Activated naive CD8-positive, alpha-beta T cell treated with anti-CD3 and anti-CD28 coated beads, Interleukin-2, amount 50 U/mL, for 24 hours (primary cell): ENCODE data around the gene GNE.
A peak's percentile ranks its signal among the peaks of the same experiment; 100 is the strongest.
"Not testable (repeated sequence)": the region's sequence is repeated elsewhere in the genome, so short reads cannot be mapped to it uniquely, and the experiment has no call there.

Experiments used
- ATAC-seq: fragments of 150-1000 bp; cut with Tn5 transposase; one replicate; pipeline ENCODE4 v1.10.0; 2021
- DNase-seq: peaks from one replicate; pipeline ENCODE4 v3.0.0; 2021
- H3K27ac Mint-ChIP-seq: one replicate; pipeline ENCODE4 v1.8.0; 2021; ENCODE audit warnings: mild to moderate bottlenecking, mixed read lengths
- H3K27me3 Mint-ChIP-seq: one replicate; pipeline ENCODE4 v1.8.0; 2021; ENCODE audit warnings: mixed read lengths
- H3K36me3 Mint-ChIP-seq: one replicate; pipeline ENCODE4 v1.8.0; 2021; ENCODE audit warnings: low read depth, mixed read lengths
- H3K4me1 Mint-ChIP-seq: one replicate; pipeline ENCODE4 v1.8.0; 2021; ENCODE audit warnings: mixed read lengths
- H3K4me3 Mint-ChIP-seq: one replicate; pipeline ENCODE4 v1.8.0; 2021; ENCODE audit warnings: mild to moderate bottlenecking, moderate library complexity, mixed read lengths
- H3K9me3 Mint-ChIP-seq: one replicate; pipeline ENCODE4 v1.8.0; 2021; ENCODE audit warnings: mixed read lengths

Gene GNE

GRCh38 chr9:36208521-36209253, 49.6 kb downstream of the GNE start:
- Mint-ChIP-seq H3K27me3 (no peaks in the 10 kb centered on the region), H3K9me3 (no peaks in the 10 kb centered on the region), H3K4me3 (no peak overlapping the region), H3K36me3 (peaks cover 71% of the 10 kb centered on the region), H3K4me1 (peaks cover 56% of the 10 kb centered on the region), H3K27ac (peak overlapping the region; percentile 82)
- DNase-seq, result no peak
- ATAC-seq, result no peak

DNA sequence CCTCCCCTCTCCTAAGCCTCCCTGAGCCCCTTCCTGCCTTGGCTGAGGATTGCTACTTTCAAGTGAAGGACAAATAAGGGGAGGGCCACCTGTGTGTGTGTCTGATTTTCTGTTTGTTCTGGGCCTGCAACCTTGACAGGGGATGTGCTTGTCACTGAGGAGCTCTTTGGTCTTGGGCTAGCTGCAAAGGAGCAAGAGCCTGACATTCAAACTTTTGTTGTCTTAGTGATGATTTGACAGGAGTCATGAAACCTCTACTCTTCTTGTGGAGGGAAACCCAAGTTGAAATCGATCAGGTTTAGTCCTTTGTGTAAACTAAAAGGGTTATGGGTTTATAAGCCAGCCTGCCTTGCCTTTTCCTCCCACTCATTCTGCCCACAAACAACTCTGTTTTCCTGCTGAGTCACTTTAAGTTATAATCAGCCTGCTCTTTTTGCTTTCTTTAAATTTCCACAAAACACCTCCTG, 50.7 kb downstream of the GNE start:
- Mint-ChIP-seq H3K36me3 (peaks cover 72% of the 10 kb centered on the region), H3K4me3 (peak overlapping the region; percentile 8), H3K27ac (peak overlapping the region; percentile 82), H3K27me3 (no peaks in the 10 kb centered on the region), H3K4me1 (peaks cover 50% of the 10 kb centered on the region), H3K9me3 (no peaks in the 10 kb centered on the region)
- DNase-seq (no peak), ATAC-seq (peak; percentile 55)

DNA sequence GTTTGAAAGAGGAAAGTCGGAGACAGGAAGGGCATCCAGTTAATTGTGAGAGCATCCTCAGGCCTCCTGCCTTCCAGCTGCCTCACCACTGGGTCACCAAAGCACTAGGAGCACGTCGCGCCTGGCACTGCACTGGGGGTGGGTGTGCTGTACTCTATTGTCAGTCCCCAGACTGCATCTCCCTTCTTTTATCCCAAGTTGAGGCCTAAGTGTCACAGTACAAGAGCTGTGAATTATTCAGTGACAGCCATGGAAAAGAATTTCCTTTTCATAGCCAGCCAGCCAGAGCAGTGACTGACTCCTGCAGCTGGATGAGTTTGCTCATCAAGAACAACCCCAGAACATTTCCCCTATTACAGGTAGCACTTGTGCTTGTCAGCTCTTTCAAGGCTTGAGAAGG, 51.2 kb downstream of the GNE start:
- peak overlapping the region; percentile 82 for H3K27ac Mint-ChIP-seq
- H3K27me3 Mint-ChIP-seq, result no peaks in the 10 kb centered on the region
- H3K4me3 Mint-ChIP-seq, result no peak overlapping the region
- H3K36me3 Mint-ChIP-seq, result peaks cover 76% of the 10 kb centered on the region
- ATAC-seq, result no peak
- H3K9me3 Mint-ChIP-seq, result no peaks in the 10 kb centered on the region
- H3K4me1 Mint-ChIP-seq, result peaks cover 50% of the 10 kb centered on the region
- no peak for DNase-seq

GRCh38 chr9:36204906-36205547, 53.2 kb downstream of the GNE start:
- no peaks in the 10 kb centered on the region for H3K9me3 Mint-ChIP-seq
- peaks cover 77% of the 10 kb centered on the region for H3K36me3 Mint-ChIP-seq
- ATAC-seq, result no peak
- H3K27me3 Mint-ChIP-seq, result no peaks in the 10 kb centered on the region
- no peak for DNase-seq
- peaks cover 45% of the 10 kb centered on the region for H3K4me1 Mint-ChIP-seq
- H3K27ac Mint-ChIP-seq, result no peak overlapping the region
- H3K4me3 Mint-ChIP-seq, result no peak overlapping the region

GRCh38 chr9:36194326-36195000, 63.8 kb downstream of the GNE start:
- peaks cover 45% of the 10 kb centered on the region for H3K4me1 Mint-ChIP-seq
- no peak overlapping the region for H3K4me3 Mint-ChIP-seq
- no peak overlapping the region for H3K27ac Mint-ChIP-seq
- peaks cover 2% of the 10 kb centered on the region for H3K27me3 Mint-ChIP-seq
- H3K36me3 Mint-ChIP-seq, result peaks cover 37% of the 10 kb centered on the region
- DNase-seq (no peak), ATAC-seq (no peak)
- H3K9me3 Mint-ChIP-seq, result no peaks in the 10 kb centered on the region

- no peak for ATAC-seq
- H3K27me3 Mint-ChIP-seq, result peaks cover 6% of the 10 kb centered on the region
- H3K27ac Mint-ChIP-seq, result peak overlapping the region; percentile 35
- H3K4me3 Mint-ChIP-seq, result peak overlapping the region; percentile 98
- H3K4me1 Mint-ChIP-seq, result peaks cover 45% of the 10 kb centered on the region
- DNase-seq, result no peak
- peaks cover 32% of the 10 kb centered on the region for H3K36me3 Mint-ChIP-seq
- H3K9me3 Mint-ChIP-seq, result no peaks in the 10 kb centered on the region
Measured at GRCh38 chr9:36193023-36193422, 65.2 kb downstream of the GNE start.

GRCh38 chr9:36192196-36192595, 66.1 kb downstream of the GNE start:
- Mint-ChIP-seq H3K27me3 (peaks cover 6% of the 10 kb centered on the region), H3K4me3 (peak overlapping the region; percentile 98), H3K4me1 (peaks cover 46% of the 10 kb centered on the region), H3K27ac (no peak overlapping the region), H3K36me3 (peaks cover 27% of the 10 kb centered on the region), H3K9me3 (no peaks in the 10 kb centered on the region)
- ATAC-seq (no peak), DNase-seq (no peak)

DNA sequence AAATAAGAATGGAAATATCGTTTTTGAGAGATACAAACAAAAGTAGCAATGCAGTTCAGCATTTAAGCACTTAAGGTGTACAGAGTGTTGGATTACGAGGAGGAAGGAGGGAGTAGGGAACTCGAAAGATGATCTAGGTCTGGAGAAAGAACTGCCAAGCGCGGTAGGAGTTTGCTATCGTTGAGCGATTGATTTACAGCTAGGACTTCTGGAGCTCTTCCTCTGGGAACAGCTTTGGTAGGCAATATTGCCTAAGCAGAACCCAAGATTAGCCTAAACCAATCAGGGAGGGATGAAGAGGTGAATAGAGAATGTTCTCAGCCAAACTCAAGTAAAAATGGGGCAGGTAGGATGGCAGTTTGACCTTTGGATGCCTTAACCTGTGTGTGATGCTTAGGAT, 66.6 kb downstream of the GNE start:
- peaks cover 25% of the 10 kb centered on the region for H3K36me3 Mint-ChIP-seq
- H3K27me3 Mint-ChIP-seq, result peaks cover 6% of the 10 kb centered on the region
- H3K27ac Mint-ChIP-seq, result peak overlapping the region; percentile 69
- H3K4me1 Mint-ChIP-seq, result peaks cover 48% of the 10 kb centered on the region
- H3K9me3 Mint-ChIP-seq, result no peaks in the 10 kb centered on the region
- peak overlapping the region; percentile 98 for H3K4me3 Mint-ChIP-seq
- DNase-seq, result no peak
- ATAC-seq, result no peak

- ATAC-seq (no peak), DNase-seq (peak; percentile 46)
- Mint-ChIP-seq H3K4me3 (peak overlapping the region; percentile 98), H3K27me3 (peaks cover 6% of the 10 kb centered on the region), H3K4me1 (peaks cover 48% of the 10 kb centered on the region), H3K27ac (peak overlapping the region; percentile 69), H3K9me3 (no peaks in the 10 kb centered on the region), H3K36me3 (peaks cover 23% of the 10 kb centered on the region)
Measured at GRCh38 chr9:36191290-36191645, 67.0 kb downstream of the GNE start.

DNA sequence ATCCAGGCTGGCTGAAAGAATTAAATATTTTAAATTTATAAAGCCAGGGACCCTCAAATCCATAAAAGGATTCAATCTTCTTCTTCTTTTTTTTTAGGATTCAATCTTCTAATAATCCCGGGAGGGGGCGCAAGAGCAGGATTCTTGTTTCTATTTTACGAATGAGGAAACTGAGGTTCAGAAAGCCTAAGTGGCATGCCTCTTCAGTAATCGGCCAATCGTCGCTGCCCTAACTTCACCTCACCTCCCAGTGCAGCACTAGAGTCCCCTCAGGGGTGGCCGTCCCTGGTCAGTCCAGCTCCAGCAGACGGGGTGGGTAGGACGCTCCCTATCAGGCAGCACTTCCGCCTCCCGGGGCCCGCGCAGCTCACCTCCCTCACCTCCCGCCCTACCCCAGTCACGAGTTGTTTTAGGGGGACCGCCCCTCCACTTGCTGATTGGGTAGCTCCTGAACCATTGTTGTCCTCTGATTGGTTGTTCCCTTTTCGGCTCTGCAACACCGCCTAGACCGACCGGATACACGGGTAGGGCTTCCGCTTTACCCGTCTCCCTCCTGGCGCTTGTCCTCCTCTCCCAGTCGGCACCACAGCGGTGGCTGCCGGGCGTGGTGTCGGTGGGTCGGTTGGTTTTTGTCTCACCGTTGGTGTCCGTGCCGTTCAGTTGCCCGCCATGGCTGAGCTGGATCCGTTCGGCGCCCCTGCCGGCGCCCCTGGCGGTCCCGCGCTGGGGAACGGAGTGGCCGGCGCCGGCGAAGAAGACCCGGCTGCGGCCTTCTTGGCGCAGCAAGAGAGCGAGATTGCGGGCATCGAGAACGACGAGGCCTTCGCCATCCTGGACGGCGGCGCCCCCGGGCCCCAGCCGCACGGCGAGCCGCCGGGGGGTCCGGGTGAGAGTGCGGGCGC, 67.6 kb downstream of the GNE start, which contains the start of gene CLTA:
Gene CLTA, plus strand, starts transcription at position 534 of the 902 bp plus-strand sequence. Its CDS starts 136 bp downstream, at position 670.
- DNase-seq, result peak; percentile 93
- Mint-ChIP-seq H3K27ac (peak within 1 kb of the TSS; percentile 87), H3K4me3 (peak within 1 kb of the TSS; percentile 98), H3K36me3 (peaks cover 23% of the 10 kb centered on the region), H3K27me3 (peaks cover 6% of the 10 kb centered on the region), H3K4me1 (peaks cover 48% of the 10 kb centered on the region), H3K9me3 (no peaks in the 10 kb centered on the region)
- ATAC-seq, result peak; percentile 100

DNA sequence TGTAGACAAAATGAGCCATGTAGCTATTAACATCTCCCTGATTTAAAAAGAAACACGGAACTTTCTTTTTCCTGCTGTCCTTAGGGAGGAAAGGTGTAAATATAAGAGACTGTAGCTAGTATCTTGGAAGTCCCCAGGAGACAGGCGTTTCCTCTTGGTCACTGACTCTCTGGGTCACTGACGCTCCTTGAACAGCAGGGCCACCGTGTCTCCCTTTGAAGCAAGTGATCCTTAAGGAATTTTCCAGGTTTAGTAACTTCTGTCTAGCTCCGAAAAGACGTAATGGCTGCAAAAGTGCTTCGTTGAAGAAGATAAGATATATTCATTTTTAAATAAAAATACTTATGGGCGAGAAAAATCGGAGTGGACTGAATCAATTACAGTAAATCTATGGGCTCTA, 68.3 kb downstream of the GNE start:
- Mint-ChIP-seq H3K4me1 (peaks cover 43% of the 10 kb centered on the region), H3K36me3 (peaks cover 17% of the 10 kb centered on the region), H3K4me3 (peak overlapping the region; percentile 98), H3K9me3 (no peaks in the 10 kb centered on the region), H3K27me3 (peaks cover 6% of the 10 kb centered on the region), H3K27ac (no peak overlapping the region)
- DNase-seq, result no peak
- no peak for ATAC-seq

DNA sequence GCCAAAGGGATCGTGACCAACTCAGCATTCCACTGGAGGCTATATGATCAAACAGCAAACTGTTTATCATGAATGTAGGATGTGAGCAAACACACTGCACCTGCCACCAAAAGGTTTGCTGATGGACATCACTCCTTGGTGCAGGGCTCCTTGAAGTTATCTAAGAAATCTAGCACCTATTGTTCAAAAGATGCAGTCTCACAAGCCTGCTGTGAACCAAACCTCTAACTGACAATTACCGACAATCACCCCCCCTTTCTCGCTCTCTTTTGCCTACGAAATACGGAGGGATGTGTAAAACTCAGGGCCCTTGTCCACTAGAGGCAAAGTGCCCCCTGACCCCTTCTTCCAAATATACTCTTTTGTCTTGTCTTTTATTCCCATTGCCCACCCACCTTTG, 70.0 kb downstream of the GNE start:
- ATAC-seq (no peak), DNase-seq (no peak)
- no peak overlapping the region for H3K27ac Mint-ChIP-seq
- no peak overlapping the region for H3K4me3 Mint-ChIP-seq
- H3K27me3 Mint-ChIP-seq, result peaks cover 6% of the 10 kb centered on the region
- peaks cover 8% of the 10 kb centered on the region for H3K36me3 Mint-ChIP-seq
- no peaks in the 10 kb centered on the region for H3K9me3 Mint-ChIP-seq
- H3K4me1 Mint-ChIP-seq, result peaks cover 27% of the 10 kb centered on the region

DNA sequence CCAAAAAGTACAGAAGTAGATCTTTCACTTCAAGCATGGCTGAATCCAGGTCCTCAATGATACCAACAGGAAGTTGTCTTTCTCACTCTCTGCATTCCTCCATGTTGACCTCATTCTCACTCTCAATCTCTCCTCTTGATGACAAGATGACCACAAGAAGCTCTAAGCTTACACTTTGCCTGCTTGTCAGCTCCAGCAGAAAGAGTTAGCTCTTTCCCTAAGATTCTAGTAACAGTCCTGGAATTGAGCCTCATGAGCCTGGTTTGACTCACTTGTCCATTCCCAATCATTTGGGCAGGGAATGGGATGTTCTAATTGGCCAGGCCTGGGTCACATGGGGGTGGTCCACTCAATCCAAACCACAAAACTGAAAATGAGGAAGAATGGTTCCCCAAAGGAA, 70.8 kb downstream of the GNE start:
- H3K4me1 Mint-ChIP-seq, result peaks cover 19% of the 10 kb centered on the region
- no peak overlapping the region for H3K4me3 Mint-ChIP-seq
- no peak for DNase-seq
- H3K27me3 Mint-ChIP-seq, result peaks cover 6% of the 10 kb centered on the region
- H3K27ac Mint-ChIP-seq, result no peak overlapping the region
- no peak for ATAC-seq
- no peaks in the 10 kb centered on the region for H3K9me3 Mint-ChIP-seq
- H3K36me3 Mint-ChIP-seq, result peaks cover 4% of the 10 kb centered on the region

- H3K4me3 Mint-ChIP-seq, H3K9me3 Mint-ChIP-seq, H3K4me1 Mint-ChIP-seq, H3K36me3 Mint-ChIP-seq, H3K27ac Mint-ChIP-seq, DNase-seq, ATAC-seq, H3K27me3 Mint-ChIP-seq: not testable (repeated sequence)
Measured at GRCh38 chr9:36180243-36180642, 78.0 kb downstream of the GNE start.
